NCI-H526 (cell line): ENCODE measurements around the gene KLK2.

Experiments
- DNase-seq, 2 experiments: peaks; one replicate each; lab custom pipeline; 2025; lab: John Stamatoyannopoulos, UW

The KLK2 gene

DNA sequence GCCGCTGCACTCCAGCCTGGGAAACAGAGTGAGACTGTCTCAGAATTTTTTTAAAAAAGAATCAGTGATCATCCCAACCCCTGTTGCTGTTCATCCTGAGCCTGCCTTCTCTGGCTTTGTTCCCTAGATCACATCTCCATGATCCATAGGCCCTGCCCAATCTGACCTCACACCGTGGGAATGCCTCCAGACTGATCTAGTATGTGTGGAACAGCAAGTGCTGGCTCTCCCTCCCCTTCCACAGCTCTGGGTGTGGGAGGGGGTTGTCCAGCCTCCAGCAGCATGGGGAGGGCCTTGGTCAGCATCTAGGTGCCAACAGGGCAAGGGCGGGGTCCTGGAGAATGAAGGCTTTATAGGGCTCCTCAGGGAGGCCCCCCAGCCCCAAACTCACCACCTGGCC, at the start of gene KLK2:
Gene KLK2, plus strand, starts transcription at position 384 of the 400 bp plus-strand sequence. CDS start 35 bp downstream, outside the sequence.
- DNase-seq: no peak

DNA sequence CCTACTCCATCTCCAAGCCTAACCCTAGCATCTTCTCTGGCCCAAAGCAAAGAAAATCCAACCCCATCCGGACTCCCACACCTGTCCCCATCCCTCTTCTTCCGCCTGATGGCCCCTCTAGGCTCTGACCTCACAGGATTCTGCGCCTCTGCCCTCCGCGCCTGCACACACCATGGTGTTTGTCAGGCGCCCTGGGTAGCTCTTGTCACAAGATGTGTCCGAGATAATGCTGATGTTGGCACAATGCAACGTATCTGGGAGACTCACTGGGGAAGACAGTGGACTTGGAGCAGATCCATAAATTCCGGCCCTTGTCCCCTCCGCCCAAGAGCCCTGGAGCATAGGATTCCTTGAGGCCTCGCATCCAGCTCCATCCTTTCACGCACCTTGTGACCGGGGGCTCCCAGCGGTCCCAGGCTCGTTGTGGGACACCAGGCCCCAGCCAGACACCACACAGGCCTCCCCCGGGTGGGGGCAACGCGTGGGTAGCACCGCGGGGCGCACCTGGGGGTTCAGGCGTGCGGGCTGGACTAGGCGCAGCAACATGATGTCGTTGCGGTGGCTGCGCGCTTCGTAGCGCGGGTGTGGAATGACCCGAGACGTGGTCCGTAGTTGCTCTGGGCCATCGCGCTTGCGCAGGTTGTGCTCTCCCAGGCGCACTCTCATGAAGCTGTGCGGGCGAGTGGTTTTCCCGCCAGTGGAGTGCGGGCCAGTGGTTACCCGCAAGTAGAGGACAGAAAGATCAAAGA, 46.6 kb upstream of the KLK2 start:
- no peak for DNase-seq

DNA sequence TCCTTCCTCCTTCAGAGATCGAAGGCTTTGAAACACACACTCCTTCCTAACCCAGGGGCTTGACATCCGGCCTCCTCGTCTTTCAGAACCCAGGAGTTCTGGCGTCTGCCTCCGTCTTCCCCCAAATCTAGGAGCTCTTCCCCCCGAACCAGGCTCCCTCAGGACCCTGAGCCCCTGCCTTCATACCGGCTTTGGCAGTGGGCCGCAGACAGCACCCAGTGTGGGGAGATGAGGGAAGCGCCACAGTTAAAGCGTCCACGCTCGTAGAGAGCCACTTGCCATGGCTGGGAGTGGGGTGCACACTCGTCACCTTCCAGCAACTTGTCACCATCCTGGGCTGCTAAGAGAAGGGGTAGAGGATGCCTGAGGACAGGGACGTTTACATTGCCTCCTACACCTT, 45.8 kb upstream of the KLK2 start:
- no peak for DNase-seq

DNA sequence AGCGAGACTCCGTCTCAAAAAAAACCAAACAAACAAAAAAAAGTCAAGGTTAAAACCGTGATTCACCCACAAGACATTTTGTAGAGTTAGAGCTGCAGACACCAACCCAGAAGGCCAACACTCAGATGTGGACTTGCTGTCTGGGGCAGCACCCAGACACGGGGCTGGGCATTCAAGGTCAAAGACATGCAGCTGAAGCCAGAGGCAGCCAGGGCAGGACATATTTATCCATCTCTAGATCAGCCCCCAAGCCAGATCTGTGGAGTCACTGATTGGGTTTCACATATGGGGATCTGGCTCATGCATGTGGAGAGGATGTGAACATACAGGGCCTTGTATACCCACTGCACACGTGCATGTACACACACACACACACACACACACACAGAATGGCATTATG, 43.4 kb upstream of the KLK2 start:
- no peak for DNase-seq

DNA sequence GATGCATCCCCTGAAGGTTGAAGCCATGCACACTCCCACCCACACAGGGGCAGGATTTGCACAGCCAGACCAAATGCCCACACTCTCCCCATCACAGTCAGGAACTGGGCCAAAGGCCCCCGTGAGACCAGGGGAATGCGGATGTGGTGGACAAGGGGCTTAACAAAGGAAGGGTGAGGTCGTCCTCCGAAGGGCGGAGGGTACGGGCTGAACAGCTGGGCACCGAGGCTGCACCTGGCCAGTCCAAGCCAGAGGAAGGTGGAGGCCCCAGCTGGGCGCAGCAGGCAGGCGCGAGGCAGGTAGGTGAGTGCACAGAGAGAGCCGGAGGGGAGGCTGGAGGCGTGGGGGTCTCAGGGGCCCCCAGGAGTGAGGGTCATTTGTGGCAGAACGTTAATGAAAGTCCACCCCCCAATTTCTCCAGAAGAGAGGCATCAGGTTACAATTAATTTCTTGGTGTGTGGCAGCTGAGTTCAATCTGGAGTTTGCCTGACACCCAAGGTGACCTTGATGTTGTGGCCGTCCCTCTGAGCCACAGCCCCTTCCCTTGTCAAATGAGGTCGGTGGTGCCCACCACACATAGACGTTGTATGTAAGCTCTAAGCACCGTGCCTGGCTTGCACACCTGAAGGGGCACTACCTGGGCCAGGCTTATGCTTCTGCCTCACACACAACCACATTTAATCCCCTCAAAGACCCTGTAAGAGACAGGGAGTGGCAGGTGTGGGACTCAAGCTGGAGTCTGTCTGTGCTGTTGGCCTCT, 42.8 kb upstream of the KLK2 start:
- no peak for DNase-seq

DNA sequence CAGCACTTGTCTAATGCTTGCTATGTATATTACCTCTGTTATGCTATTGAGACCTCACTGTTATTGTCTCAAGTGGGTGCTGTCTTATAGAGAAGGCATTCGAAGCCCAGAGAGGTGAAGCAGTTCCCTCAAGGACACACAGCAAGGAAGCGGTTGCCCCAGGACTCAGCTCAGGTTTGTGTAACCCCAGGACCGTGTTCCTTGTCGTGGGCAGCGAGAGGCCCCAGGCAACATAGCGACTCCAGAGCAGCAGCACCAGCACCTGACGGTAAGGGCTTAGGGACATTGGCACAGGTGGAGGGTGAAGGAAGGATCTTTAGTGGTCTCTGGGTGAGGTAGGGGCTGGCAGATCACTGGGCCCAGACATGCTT, 42.2 kb upstream of the KLK2 start:
- DNase-seq: no peak

DNA sequence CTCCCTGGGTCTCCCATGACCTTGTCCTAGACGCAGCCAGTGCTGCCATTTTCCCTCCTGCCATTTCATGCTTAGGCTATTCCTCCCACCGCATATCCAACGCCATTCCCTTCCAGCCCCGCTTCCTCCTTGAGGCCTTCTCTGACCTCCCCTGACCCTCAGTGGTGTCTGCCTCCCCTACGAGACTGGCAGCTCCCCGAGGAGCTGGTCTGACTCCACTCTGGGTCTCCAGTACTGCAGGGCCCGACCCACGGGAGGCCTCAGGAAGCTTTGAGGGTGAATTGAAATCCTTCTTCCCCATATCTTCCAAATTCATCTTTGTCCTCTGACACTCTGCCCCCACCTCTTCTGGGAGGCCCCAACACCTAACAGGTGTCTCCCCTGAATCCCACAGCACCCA, 40.6 kb upstream of the KLK2 start:
- no peak for DNase-seq

DNA sequence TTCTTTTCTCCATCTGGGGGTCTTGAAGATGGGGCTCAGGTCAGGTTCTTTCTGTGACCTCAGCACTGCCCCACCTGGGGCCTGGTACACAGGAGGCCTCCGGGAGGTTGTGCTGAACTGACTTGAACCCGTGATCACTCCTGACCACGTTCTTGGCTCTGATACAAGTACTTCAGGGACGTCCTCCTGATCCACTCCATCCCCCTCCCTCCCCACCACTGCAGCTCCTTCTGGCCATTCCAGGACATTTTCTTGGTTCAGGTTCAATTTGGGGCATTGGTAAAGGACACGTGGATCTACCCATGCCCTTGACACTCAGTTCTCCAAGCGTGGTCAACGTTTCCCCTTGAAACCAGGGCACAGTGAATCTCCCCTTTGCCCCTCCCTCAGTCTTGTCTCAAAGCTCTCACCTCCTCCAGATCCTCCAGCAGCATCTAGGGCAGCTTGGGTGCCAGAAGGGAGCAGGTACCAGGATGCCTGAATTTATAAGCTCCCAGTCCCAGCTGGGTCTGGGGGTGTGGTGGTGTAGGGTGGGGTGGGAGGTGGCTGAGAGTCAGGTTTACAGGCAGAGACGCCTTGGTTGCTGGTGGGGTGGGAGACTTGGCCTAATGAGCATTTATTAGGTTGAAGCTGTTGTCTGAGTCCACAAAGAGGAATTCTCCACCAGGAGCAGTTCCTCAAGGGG, 40.0 kb upstream of the KLK2 start, which contains the start of gene KLK15:
Gene KLK15, minus strand, starts transcription at position 458 of the 685 bp plus-strand sequence. CDS start 2,082 bp downstream, outside the sequence.
- DNase-seq: no peak

DNA sequence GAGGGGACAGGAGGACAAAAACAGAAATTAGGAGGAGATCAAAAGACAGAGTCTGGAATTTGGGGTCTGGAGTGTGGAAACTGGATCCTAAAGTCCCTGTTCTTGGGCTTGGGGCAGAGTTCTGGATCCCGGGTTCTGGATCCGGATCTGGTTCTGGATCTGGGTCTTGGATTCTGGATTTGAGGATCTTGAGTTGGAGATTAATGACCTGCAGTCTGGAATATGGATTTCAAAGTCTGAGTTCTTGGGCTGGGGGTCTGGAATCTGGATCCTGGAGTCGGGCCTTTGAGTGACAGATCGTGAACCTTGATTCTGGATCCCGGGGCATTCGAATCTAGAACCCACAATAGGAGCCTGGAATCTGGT, 39.5 kb upstream of the KLK2 start:
- no peak for DNase-seq

DNA sequence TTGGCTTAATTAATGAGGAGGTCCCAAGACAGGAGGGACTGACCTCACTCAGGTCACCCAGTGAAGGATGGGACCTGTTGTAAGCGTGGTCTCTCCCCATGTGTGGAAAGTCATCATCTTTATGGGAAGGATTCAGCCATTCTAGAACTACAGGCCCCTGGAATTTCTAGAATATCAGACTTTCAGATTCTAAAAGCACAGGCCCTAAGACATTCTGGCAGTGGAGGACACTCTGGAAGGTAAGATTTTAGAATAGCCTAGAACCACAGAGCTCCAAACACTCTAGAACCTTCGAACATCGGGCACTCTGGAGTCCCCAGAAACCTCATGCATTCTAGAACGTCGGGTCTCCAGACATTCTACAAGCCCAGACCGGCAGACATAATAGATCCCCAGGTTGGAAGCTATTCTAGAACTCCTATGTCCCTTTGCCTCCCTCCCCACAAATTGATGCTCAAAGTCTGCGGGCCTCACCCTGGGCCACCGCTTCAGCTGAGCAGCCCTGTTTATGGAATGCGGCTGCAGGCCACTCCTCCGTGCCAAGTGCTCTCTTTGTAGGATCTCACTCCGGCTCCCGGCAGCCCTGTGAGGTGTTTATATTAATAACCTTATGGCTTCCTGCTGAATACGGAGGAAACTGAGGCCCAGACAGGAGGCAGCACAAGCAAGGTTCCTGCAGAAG, 38.0 kb upstream of the KLK2 start:
- no peak for DNase-seq

DNA sequence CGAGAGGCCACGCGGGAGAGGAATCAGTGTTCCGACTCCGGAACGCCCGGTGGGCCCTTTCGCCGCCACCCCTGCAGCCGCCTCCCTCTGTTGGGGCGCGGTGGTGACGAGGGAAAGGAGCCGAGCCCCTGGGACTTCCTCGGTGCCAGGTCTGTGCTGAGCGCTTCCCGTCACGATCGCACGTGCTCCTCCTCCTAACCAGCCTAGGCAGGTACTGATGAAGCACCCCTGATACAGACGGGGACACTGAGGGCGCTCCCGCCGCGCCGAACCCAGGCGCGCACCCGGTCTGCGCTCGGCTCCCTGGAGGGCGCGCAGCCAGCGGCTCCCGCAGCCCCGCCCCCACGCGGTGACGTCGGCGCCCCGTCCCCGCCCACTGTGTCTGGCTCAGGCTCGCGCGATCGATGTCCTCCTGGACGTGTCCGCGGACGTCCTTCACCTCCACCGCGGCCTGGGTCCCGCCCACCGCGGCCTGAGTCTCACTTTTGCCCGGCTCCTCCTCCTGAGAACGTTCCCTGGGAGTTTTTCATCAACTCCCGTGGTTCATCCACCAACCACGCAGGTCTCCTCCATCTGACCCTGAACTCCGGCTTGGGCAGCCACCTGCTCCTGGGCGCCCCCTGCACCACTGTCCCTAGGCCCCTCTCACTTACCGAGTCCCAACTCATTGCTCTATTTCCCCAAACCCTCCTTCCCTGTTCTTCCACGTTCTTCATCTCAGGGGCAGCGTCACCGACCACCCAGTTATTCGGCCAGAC, 37.3 kb upstream of the KLK2 start:
- peak in 1 of 2 experiments; percentile 79 for DNase-seq

DNA sequence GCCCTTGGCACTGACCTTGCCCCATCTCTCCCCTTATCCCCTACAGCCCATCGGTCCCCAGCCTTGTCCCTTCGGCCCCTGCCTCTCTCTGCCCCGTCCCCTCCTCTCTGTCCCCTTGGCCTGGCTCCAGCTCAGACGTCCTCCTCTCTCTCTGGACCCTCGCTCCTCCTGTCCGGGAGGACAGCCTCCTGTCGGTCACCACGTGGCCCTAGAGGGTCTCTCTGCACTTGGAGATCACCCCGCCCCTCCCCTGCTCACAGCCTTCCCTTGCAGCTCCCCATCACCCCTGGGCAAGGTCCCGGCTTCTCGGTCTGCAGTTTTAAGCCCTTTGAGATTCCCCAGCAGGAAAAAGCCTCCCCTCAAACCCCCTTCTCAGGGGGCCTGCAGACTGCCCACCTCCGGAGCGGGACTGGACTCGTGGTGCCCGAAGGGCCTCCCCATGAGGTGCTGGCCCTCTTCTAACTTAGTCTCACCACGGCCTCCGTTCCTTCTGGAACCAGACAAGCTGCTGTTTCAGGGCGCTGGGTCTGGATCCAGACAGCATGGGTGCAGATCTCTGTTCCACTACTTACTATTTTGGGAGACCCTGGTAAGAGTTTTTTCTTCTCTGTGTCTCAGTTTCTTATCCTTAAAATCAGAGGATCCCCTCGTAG, 36.6 kb upstream of the KLK2 start:
- DNase-seq: no peak

DNA sequence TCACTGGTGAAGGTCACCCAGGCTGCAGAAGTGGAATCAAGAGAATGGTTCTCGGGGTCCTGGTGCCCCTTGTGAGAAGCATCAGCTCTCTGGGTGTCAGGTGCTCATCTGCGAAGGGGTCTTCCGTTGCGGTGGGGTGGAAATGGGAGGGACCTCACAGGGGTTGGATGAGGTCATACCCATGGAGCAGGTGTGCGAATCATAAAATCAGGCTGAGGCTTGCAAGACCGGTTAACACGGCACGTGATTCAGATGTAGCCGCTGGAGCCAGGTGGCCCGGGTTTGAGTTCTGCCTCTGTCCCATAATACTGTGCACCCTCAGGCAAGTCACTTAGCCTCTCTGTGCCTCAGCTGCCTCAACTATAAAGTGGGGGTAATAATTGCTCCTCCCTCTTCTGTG, 35.9 kb upstream of the KLK2 start:
- DNase-seq: peak in 1 of 2 experiments; percentile 44

DNA sequence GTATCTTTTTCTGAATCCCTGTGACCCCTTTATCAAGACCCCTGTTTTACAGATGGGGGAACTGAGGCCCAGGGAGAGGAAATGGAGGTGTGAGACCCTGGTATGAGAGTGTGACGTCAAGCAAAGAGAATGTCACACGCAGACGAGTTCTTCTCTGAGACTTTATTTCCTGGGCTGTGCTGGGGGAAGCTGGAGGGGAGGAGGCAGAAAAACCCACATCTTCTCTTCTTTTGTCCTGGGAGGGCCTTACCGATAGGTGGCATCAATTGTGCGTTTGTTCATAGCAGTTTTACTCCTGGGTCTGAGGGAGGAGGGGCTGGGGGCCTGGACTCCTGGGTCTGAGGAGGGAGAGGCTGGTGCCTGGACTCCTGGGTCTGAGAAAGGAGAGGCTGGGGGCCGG, 35.0 kb upstream of the KLK2 start:
- DNase-seq: peak in 1 of 2 experiments; percentile 36

DNA sequence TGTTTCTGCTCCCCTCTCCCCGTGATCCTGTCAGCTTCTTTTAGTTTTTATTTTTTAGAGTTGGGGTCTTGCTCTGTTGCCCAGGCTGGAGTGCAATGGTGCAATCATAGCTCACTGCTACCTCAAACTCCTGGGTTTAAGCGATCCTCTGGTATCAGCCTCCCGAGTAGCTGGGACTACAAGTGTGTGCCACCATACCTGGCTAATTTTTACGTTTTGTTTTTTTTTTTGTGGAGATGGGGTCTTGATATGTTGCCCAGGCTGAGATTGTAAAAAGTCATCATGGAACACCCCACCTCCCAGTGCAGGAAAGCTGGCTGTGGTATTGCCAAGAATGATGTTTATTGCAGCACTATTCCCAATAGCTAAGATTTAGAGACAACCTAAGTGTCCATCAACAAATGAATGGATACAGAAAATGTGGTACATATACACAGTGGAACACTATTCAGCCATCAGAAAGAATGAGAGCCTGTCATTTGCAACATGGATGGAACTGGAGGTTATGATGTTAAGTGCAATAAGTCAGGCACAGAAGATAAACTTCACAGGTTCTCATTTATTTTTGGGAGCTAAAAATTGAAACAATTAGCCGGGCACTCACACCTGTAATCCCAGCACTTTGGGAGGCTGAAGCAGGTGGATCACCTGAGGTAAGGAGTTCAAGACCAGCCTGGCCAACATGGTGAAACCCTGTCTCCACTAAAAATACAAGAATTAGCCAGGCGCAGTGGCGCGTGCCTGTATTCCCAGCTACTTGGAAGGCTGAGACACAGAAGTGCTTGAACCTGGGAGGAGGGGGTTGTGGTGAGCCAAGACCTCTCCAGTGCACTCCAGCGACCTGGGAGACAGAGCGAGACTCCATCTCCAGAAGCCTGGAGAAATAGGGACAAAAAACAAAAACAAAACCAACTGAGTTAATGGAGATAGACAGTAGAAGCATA, 33.3 kb upstream of the KLK2 start:
- no peak for DNase-seq

DNA sequence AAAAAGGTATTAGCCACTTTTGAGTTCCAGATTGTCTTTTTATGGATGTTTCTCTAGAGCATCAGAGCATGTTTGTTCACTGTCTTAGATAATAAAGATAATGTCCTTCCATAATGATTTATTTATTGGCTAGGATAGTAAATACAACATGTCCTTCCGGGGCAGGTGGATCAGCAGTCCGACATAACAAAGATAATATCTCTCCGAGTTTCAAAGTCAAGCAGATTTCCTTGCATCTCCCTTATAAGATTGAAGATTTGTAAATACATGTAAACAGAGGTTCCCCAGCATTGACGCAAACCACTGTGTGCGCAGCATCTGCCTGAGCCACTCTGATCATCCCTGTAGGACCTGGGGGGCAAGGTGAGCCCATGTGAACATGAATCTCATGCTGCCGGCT, 31.1 kb upstream of the KLK2 start:
- no peak for DNase-seq

DNA sequence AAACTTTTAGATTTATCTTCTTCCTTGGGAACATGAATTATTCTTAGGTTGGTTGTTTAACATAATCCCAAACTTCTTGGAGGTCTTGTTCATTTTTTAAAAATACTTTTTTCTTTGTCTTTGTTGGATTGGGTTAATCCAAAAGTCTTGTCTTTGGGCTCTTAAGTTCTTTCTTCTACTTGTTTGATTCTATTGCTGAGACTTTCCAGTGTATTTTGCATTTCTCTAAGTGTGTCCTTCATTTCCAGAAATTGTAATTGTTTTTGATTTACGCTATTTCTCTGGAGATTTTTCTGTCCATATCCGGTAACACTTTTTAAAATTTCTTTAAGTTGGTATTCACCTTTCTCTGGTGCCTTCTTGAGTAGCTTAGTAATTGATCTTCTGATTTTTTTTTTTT, 30.0 kb upstream of the KLK2 start:
- DNase-seq: no peak

DNA sequence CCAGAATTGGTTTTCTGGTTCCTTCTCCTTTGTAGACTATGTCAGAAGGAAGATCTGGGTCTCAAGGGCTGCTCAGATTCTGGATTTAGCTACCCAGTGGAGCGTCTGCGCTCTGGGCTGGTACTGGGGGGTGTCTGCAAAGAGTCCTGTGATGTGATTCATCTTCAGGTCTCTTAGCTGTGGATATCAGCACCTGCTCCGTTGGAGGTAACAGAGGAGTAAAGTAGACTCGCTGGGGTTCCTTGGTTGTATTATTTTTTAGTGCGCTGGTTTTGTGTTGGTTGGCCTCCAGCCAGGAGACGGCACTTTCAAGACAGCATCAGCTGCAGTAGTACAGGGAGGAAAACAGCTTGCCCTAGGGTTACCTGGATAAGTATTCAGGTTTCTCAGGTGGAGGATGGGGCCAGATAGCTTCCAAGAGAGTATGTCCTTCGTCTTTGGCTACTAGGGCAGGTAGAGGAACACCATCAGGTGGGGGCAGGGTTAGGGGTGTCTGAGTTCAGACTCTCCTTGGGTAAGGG, 29.5 kb upstream of the KLK2 start:
- no peak for DNase-seq

DNA sequence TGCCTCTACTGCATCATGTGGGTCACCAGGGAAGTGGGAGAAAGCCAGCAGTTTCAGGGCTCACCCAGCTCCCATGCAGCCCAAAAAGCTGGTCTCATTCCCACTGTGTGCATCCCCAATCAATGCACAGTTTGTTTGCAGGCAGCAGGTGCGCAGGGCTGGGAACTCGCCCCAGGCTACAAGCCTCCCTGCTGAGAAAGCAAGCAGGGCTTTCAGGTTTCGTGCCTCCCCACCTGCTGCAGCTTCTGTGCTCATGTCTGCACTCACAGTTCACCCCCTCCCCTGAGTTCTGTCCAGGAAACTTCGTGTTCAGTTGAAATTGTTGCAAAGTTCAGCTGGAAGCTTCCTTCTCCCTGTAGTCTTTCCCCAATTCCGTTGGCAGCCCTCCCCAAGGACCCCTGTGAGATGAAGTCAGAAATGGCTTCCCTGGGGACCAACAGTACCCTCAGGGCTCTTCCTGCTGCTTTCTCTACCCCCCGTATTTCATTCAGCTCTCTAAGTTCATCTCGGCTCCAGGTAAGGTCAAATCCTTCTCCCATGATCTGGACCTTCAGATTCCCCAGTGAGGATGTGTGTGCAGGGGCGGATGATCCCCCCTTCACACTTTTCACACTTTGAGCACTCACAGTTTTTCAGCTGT, 28.8 kb upstream of the KLK2 start:
- peak in 1 of 2 experiments; percentile 46 for DNase-seq
